ENCODE data around the gene FBXW7. TPM values are rescaled to one million over a fixed set of nuclear protein-coding genes. Genes with fewer than 3 reads are reported as not detected.

The FBXW7 gene
- total and polyA plus RNA-seq, 2 of the 8 experiments (the other 6 are each of a cell fraction or from before 2014, with no cell fraction given), result 6.0 to 26.7 TPM

DNA sequence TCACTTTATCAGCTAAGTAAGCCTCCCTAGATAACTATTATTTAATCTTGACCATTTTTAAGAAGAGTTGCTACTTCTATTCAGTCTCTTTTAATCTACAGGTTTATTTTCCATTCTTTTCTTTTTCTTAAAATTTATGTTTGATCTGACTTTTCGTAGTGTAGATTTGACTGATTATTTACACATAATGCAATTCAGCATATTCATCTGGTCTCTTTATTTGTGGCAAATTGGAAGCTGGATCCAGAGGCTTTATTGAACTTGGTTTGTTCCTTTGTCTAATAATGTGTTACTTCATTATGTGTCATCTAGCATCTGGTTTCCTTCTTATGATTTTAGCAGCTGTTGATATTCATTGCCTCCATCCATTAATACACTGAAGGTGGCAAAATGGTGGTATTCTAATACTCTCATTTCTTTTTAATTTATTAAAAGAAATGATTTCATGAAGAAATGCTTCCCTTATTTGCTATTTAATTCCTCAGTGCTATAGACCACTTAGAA is 113.0 kb downstream of the FBXW7 start:
- FAIRE-seq (no peak), DNase-seq (ENCODE audit: low read depth in 1 of 2, low spot score in 2 of 2) (no peak)
- Histone ChIP-seq H4K5ac (ENCODE audit: insufficient read length, low read depth, low read length) (no peak overlapping the region), H3K23me2 (ENCODE audit: low read depth, low read length) (no peaks in the 10 kb centered on the region), H3K56ac (replicated peaks; ENCODE audit: insufficient read length, low read depth, low read length) (no peak overlapping the region), H3K14ac (ENCODE audit: insufficient read length) (no peak overlapping the region), H3K4me1 (replicated peaks in 1 of 4; ENCODE audit: control insufficient read depth in 3 of 4, insufficient read depth in 4 of 4, low read length in 3 of 4) (peaks cover 0 to 9% (median 9%) of the 10 kb centered on the region in 4 experiments; a peak in 3 of 7 replicates), H2BK120ac (replicated peaks; ENCODE audit: low read depth, low read length) (no peak overlapping the region), H3K79me2 (ENCODE audit: control insufficient read depth in 1 of 2, insufficient read depth in 2 of 2, low read length in 2 of 2) (peaks cover 0 to 38% of the 10 kb centered on the region in 2 experiments; a peak in 2 of 4 replicates), H3K4ac (replicated peaks; ENCODE audit: insufficient read length, low read depth, low read length) (no peak overlapping the region), H2BK20ac (ENCODE audit: low read length) (no peak overlapping the region), H3K79me1 (ENCODE audit: low read depth, low read length) (no peaks in the 10 kb centered on the region), H3K23ac (ENCODE audit: insufficient read length) (no peak overlapping the region), H3K18ac (ENCODE audit: extremely low read depth, low read length) (no peak overlapping the region), H4K8ac (ENCODE audit: extremely low read depth, insufficient read depth, low read length) (no peak overlapping the region), H3K4me2 (ENCODE audit: insufficient read depth in 1 of 2, low read depth in 2 of 2, low read length in 2 of 2) (no peak overlapping the region), H4K20me1 (replicated peaks in 1 of 2; ENCODE audit: control insufficient read depth in 1 of 2, insufficient read depth in 2 of 2, low read length in 2 of 2) (no peaks in the 10 kb centered on the region), H2BK5ac (ENCODE audit: low read depth, low read length) (no peak overlapping the region), H2AK5ac (ENCODE audit: low read depth, low read length) (no peak overlapping the region), H3K4me3 (ENCODE audit: extremely low read depth in 1 of 4, insufficient read depth in 2 of 4, low read depth in 3 of 4, low read length in 4 of 4) (no peak overlapping the region), H2BK15ac (ENCODE audit: low read length) (no peak overlapping the region), H3K27me3 (replicated peaks in 1 of 4; ENCODE audit: control insufficient read depth in 3 of 4, extremely low read depth in 1 of 4, insufficient read depth in 3 of 4, low read length in 3 of 4) (no peaks in the 10 kb centered on the region), H4K91ac (replicated peaks; ENCODE audit: insufficient read length, low read length) (no peak overlapping the region), H2AFZ (ENCODE audit: low read length) (no peak overlapping the region), H3K27ac (ENCODE audit: low read depth, low read length) (no peak overlapping the region), H3K36me3 (ENCODE audit: control insufficient read depth in 2 of 4, insufficient read depth in 4 of 4, low read length in 3 of 4) (no peaks in the 10 kb centered on the region), H3K9me3 (ENCODE audit: insufficient read depth in 2 of 2, low read depth in 1 of 2, low read length in 1 of 2) (no peaks in the 10 kb centered on the region), H2BK12ac (ENCODE audit: low read depth, low read length) (no peak overlapping the region), H3K9ac (replicated peaks in 1 of 4; ENCODE audit: extremely low read depth in 1 of 4, low read depth in 3 of 4, low read length in 3 of 4) (no peak overlapping the region)
- POLR2A ChIA-PET (ENCODE audit: partially characterized antibody), result no interaction called here
- TF ChIP-seq TEAD4 (IDR thresholded peaks at IDR 0.05; ENCODE audit: low read depth, low read length), result no peak
- no peak for TF ChIP-seq CHD1 (IDR thresholded peaks at IDR 0.05; ENCODE audit: low read depth, low read length)
- TF ChIP-seq CTBP2 (IDR thresholded peaks at IDR 0.05; ENCODE audit: borderline replicate concordance, insufficient read depth, insufficient read length, low read length), result no peak
- CTCF ChIA-PET (ENCODE audit: partially characterized antibody), result interaction anchor here (3.1 kb wide), 1 partner anchor 14 kb away, joined by 20 read pairs; no protein-coding TSS in a partner anchor
- 86% methylated on average over 1 of the region's 1 CpG; no CpG with 5 or more reads in 1 of the 2 experiments for WGBS, 2 experiments (ENCODE audit: extremely low coverage in 1 of 2, insufficient coverage in 1 of 2, insufficient read length in 1 of 2, insufficient replicate concordance in 2 of 2, low coverage in 1 of 2, low lambda C conversion rate in 2 of 2, missing lambda C conversion rate in 1 of 2)
